ENCODE results near the gene TMEM252.

DNA sequence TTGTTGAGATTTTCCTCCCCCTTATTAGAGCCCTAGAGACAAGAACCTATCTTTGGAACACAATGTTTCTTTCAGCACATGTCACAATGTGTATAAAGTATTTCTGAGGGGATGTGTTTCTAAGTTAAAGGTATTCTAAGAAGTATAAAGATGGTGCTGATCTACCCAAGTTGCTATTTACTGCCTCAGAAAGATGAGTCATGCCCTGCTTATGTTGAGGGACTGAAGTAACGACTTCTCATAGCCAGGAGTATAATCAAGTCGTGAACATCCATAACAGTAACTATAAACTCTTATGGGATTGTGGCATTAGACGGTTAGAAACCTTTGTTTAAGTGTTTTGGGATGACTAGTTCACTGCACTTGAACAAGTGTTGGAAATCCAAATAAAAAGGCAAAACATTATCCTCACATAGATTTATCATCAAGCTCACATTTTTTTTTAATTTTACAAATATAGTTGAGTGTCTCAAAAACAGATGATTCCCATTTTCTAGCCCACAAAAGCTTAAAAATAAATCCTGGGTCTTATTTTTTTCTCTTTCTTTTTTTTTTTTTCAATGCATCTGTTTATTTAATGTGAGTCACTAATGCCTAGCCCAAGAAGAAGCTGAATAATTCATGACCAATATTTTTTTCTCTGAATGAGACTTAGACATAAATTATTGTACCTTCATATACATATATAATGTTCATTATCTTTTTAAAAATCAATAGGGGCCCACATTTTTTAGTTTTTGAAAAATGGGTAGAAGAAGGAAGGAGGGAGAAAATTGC lies 12.2 kb upstream of the TMEM252 start:
- TF ChIP-seq CTCF (IDR thresholded peaks at IDR 0.05) (no peak), EZH2 (IDR thresholded peaks at IDR 0.05; ENCODE audit: borderline replicate concordance, insufficient read depth, low read depth, low read length, poor library complexity, severe bottlenecking) (no peak)
